ENCODE results near the gene E2F7. TPM values are rescaled to one million over a fixed set of nuclear protein-coding genes. Genes with fewer than 3 reads are reported as not detected.

Gene E2F7
- total RNA-seq, 4 donors from 2014 or later = 0.51 TPM; not detected in 3

DNA sequence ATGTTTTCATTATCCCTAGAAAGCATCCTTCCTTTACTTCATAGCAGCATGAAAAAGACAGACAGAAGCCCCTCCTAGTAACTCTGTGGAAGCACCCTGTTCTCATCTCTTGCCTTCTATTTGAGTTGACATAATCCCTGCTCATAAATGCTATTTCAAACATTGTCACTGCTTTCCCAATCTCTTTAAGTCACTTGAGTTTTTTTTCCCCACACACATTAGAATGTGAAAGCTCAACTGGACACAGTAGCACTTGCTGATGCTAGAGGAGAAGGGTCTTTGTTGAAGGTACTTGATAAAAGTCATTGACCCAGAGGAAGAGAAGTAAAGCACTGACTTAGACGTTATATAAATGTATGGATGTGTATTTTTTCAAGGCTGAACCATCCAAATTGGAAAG lies 3.0 kb downstream of the E2F7 start:
- TF ChIP-seq CTCF (IDR thresholded peaks at IDR 0.05; ENCODE audit: low read depth) = no peak

DNA sequence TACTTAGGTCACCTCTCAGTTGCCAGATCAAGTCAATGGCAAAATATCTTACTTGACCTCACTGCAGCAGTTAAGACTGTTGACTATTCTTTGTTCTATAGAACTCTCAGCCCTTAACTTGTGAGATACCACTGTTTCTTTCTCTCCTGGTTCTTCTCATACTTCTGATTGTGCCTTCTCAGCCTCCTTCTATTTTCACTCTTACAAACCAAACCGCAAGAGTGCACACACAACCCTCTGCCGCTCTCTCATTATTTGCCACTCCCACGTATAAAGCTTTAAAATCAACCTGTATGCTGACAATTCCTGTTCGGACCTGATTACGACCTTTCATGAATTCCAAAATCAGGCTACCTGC lies 4.5 kb downstream of the E2F7 start:
- no peak for TF ChIP-seq CTCF (IDR thresholded peaks at IDR 0.05; ENCODE audit: low read depth)

- TF ChIP-seq CTCF (IDR thresholded peaks at IDR 0.05; ENCODE audit: low read depth) = no peak
Measured at GRCh38 chr12:77060136-77060882, 5.1 kb downstream of the E2F7 start.

GRCh38 chr12:77058740-77059139 lies 6.6 kb downstream of the E2F7 start:
- no peak for TF ChIP-seq CTCF (IDR thresholded peaks at IDR 0.05; ENCODE audit: low read depth)

- no peak for TF ChIP-seq CTCF (IDR thresholded peaks at IDR 0.05; ENCODE audit: low read depth)
Measured at GRCh38 chr12:77054851-77055250, 10.5 kb downstream of the E2F7 start.

- TF ChIP-seq CTCF (IDR thresholded peaks at IDR 0.05; ENCODE audit: low read depth) = no peak
Measured at GRCh38 chr12:77053259-77053658, 12.1 kb downstream of the E2F7 start.

- TF ChIP-seq CTCF (IDR thresholded peaks at IDR 0.05; ENCODE audit: low read depth) = no peak
Measured at GRCh38 chr12:77049767-77050353, 15.5 kb downstream of the E2F7 start.
